ENCODE measurements around the gene PRR15L.
"Not testable (repeated sequence)": the region's sequence is repeated elsewhere in the genome, so short reads cannot be mapped to it uniquely, and the experiment has no call there.

Gene PRR15L

GRCh38 chr17:47929218-47930000, 28.3 kb downstream of the PRR15L start:
- no peak for DNase-seq

- no peak for DNase-seq
Observed at GRCh38 chr17:47928415-47928814, 29.3 kb downstream of the PRR15L start.

DNA sequence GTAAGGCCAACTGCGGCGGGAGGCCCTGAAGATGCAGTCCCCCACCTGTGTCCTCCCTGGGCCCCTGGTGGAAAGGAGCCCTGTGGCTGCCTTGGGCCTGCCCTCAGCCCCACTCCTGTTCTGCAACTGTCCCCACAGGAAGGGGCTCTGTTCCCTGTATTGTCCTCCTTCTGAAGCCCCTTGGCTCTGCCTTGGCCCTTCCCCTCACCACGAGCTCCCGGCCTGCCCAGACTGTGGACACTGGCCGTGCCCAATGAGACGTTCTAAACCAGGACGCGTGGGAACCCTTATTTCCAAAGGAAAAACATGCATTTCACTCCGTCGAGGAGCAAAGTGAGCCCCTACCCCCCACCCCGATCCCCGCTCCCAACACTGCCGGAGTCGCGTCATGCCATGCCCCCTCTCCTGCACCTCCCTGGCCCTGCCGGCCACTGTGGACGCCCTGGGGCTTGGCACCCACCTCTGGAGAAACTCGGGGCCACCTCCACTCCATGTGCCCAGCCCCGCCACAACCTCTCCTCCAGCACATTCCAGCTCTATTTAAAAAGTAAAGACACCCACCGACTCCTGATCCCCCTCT, 29.8 kb downstream of the PRR15L start:
- no peak for DNase-seq

GRCh38 chr17:47925678-47925988, 32.0 kb downstream of the PRR15L start:
- DNase-seq: no peak

DNA sequence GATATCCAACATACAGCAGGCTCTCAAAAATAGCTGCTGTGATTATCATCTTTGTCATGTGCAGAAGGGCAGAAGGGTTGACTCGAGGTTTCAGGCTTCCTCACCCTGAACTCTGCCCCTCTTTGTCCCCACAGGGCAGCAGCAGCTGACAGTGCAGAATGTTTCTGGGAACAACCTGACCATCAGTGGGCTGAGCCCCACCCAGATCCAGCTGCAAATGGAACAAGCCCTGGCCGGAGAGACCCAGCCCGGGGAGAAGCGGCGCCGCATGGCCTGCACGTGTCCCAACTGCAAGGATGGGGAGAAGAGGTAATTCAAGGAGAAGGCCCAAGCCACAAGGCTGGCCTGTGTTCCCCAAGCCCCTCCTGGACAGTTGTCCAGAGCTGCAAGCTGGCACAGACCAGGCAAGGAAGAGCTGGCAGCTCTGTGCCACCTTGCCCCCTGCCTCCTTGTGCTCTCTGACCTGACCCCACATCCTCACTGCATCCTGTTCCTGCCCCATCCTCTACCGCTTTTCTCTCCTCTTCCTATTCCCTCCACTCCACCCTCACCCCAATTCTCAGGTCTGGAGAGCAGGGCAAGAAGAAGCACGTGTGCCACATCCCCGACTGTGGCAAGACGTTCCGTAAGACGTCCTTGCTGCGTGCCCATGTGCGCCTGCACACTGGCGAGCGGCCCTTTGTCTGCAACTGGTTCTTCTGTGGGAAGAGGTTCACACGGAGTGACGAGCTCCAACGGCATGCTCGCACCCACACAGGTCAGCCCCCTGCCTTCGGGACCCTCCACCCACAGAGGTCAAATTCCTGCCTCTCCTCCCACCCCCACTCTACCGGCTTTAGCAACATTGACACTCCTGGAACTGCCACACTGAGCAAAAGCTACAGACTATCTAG, 32.7 kb downstream of the PRR15L start:
- no peak for DNase-seq

DNA sequence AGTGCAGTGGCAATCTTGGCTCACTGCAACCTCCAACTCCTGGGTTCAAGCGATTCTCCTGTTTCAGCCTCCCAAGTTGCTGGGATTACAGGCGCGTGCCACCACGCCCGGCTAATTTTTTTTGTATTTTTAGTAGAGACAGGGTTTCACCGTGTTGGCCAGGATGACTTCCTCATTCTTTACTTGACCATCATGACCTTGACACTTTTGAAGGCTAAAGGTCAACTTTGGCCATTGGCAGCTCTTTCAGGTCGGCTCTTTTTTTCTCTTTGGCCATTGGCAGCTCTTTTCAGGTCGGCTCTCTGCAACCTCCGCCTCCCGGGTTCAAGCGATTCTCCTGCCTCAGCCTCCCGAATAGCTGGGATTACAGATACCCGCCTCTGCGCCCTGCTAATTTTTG, 37.8 kb downstream of the PRR15L start:
- not testable (repeated sequence) for DNase-seq

DNA sequence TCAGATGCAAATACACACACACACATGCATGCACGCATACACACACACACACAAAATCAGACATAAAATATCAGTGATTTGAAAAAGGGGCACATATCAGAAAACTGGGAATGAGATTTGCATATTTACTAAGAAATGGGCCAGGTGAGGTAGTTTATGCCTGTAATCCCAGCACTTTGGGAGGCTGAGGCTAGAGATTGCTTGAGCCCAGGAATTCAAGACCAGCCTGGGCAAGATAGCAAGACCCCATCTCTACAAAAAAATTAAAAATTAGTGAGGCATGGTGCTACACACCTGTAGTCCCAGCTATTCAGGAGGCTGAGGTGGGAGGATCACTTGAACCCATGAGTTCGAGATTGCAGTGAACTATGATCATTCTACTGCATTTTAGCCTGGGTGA, 38.7 kb downstream of the PRR15L start:
- no peak for DNase-seq

DNA sequence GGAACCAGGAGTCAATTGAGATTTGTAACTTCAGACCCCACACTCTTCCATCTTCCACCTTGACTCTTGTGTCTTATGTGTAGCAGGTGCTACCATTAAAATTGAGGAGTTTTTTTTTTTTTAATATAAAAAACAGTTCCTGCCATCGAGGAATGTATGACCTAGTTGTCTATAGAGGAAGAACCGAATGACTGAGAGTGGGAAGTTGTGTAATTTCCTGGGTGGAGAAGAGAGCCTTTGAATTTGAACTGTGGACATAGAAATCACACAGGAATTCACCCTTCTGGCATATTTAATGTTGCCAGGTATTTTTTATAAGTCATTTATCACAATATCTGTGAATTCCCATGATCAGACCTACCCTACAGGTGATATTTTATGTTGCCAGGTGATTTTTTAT, 39.7 kb downstream of the PRR15L start:
- DNase-seq: no peak

GRCh38 chr17:47917581-47917980, 40.1 kb downstream of the PRR15L start:
- no peak for DNase-seq

DNA sequence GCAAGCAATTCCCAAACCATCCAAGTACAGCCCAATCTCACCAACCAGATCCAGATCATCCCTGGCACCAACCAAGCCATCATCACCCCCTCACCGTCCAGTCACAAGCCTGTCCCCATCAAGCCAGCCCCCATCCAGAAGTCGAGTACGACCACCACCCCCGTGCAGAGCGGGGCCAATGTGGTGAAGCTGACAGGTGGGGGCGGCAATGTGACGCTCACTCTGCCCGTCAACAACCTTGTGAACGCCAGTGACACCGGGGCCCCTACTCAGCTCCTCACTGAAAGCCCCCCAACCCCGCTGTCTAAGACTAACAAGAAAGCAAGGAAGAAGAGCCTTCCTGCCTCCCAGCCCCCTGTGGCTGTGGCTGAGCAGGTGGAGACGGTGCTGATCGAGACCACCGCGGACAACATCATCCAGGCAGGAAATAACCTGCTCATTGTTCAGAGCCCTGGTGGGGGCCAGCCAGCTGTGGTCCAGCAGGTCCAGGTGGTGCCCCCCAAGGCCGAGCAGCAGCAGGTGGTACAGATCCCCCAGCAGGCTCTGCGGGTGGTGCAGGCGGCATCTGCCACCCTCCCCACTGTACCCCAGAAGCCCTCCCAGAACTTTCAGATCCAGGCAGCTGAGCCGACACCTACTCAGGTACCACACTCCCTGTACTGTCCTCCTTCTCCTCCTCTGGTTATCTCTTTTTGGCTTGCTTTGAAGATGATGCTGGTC, 41.0 kb downstream of the PRR15L start:
- DNase-seq: no peak

DNA sequence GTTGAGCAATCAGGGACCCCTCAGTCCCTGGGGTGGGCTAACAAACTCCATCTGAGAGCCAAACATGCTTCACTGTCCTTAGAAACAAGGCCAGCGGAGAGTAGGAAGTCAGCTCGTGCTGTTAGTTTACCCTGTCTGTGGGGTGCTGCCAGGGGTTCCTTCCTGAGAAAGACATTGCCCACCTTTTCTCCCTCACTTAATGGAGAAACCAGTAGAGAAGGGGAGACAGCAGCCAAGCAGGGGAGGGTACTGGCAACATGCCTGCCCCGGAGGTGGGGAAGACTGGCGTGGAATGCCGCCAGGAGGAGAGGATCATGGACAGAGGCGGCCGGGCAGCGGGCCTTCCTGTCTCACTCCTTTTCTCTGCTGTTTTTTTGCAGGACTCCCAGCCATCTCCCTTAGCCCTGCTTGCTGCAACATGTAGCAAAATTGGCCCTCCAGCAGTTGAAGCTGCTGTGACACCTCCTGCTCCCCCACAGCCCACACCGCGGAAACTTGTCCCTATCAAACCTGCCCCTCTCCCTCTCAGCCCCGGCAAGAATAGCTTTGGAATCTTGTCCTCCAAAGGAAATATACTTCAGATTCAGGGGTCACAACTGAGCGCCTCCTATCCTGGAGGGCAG, 41.8 kb downstream of the PRR15L start:
- DNase-seq: no peak

GRCh38 chr17:47914306-47914948, 43.3 kb downstream of the PRR15L start:
- no peak for DNase-seq

- DNase-seq: no peak
Observed at GRCh38 chr17:47913050-47913449, 44.6 kb downstream of the PRR15L start.

DNA sequence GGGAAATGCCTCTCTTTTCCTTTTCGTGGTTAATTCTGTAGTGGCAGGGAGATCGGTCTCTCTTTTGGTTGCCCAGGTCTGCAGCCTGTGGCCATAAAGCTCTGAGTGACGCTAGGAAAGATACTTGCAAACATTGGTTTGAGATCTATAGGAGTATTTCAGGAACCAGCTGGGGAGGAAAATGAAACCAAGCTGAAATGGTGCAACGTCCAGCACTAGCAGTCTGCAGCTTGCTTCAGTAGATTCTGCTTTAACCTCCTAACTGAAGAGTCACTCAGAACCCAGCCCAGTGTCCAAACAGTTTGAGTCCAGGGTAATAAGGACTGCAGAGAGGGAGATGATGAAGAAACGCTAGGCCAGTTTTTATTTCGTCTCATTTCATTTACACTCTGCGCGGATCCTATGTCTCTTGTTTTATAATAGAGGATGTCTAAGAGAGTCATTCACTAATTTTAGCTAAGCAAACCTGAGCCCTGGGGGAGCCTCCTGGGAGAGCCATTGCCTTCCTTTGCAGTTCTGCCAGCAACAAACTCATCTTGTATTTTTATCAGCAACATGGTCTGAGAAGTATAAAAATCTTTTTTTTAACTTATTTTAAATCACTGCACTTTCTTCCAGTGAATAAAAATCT, 49.6 kb downstream of the PRR15L start:
- no peak for DNase-seq

GRCh38 chr17:47906443-47906842, 51.2 kb downstream of the PRR15L start:
- DNase-seq: no peak

- no peak for DNase-seq
Observed at GRCh38 chr17:47905221-47905733, 52.4 kb downstream of the PRR15L start.

- DNase-seq: no peak
Observed at GRCh38 chr17:47902039-47902744, 55.5 kb downstream of the PRR15L start.
